HepG2 (cell line): Measurements from ENCODE around the gene ARHGEF11.

Experiments
- GABPA ChIP-seq, 2 experiments: IDR thresholded peaks; 2 replicates each; pipeline ENCODE4 v1.6.1; 2011 to 2016; ENCODE audit warnings: low read depth in 2 of 2, low read length in 1 of 2, missing biosample characterization in 1 of 2, missing genetic modification characterization in 1 of 2
- MTF2 ChIP-seq: sonication (generic); formaldehyde crosslinking; IDR thresholded peaks from 2 replicates; pipeline ENCODE4 v1.5.0; 2020; ENCODE audit warnings: missing genetic modification reagents, borderline replicate concordance
- SMC3 ChIP-seq: IDR thresholded peaks from 2 replicates; pipeline ENCODE4 v1.6.1; 2011; ENCODE audit warnings: low read length, improper control_type of control experiment
- TP53 ChIP-seq: sonication (generic); formaldehyde crosslinking; conservative IDR thresholded peaks from 2 replicates; pipeline ENCODE4 v1.4.0; 2020; ENCODE audit warnings: missing genetic modification reagents

DNA sequence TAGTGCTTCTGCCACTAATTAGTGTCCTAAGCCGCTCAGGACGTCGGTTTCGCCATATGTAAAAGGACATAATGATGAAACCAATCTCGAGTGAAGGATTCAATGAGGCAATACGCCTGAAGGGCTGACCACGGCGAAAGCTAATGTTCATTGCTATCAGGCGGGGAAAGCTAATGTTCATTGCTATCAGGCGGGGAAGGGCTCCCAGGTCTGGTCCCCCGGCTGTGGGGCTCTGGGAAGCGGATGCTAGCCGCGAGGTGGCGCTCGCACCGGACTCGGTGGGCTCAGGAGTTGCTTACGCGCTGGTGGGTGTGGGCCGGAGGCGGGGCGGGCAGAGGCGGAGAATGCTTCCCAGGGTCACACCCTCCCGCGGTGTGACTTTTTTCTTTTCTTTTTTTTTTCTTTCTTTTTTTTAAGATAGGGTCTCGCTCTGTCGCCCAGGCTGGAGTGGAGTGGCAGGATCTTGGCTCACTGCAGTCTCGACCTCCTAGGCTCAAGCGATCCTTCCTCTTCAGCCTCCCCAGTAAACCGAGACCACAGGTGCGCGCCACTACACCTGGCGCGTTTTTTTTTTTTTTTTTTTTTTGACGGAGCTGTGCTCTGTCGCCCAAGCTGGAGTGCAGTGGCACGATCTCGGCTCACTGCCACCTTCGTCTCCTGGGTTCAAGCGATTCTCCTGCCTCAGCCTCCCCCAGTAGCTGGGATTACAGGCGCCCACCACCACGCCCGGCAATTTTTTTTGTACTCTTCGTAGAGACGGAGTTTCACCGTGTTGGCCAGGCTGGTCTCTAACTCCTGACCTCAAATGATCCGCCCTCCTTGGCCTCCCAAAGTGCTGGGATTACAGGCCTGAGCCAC lies 153.1 kb downstream of the ARHGEF11 start:
- TF ChIP-seq TP53 = no peak
- peak; percentile 59; the same call in 1 of the 2 replicates for TF ChIP-seq MTF2 (CRISPR knock-in tag)
- peak; percentile 38; the same call in 1 of the 2 replicates for TF ChIP-seq SMC3
- TF ChIP-seq GABPA (IDR thresholded peaks at IDR 0.05; ENCODE audit: low read depth, low read length) = no peak
- TF ChIP-seq GABPA (CRISPR knock-in tag; IDR thresholded peaks at IDR 0.05; ENCODE audit: low read depth) = no peak
